ENCODE data around the gene SLC37A1.

DNA sequence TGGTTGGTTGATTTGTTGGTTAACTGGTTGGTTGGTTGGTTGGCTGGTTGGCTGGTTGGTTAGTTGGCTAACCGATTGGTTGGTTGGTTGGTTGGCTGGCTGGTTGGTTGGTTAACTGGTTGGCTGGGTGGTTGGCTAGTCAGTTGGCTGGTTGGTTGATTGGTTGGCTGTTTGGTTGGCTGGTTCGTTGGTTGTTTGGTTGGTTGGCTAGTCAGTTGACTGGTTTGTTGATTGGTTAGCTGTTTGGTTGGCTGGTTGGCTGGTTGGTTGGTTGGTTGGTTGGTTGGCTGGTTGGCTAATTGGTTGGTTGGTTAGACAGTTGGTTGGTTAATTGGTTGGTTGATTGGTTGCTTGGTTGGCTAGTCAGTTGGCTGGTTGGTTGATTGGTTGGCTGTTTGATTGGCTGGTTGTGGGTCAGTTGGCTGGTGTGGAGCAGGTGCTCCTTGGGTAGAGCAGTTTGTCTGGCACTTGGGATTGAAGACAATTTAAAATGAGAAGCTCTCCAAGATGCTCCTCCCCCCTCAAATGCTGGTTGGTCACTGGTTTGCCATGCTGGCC is 24.6 kb upstream of the SLC37A1 start:
- TF ChIP-seq, protein P1, sequence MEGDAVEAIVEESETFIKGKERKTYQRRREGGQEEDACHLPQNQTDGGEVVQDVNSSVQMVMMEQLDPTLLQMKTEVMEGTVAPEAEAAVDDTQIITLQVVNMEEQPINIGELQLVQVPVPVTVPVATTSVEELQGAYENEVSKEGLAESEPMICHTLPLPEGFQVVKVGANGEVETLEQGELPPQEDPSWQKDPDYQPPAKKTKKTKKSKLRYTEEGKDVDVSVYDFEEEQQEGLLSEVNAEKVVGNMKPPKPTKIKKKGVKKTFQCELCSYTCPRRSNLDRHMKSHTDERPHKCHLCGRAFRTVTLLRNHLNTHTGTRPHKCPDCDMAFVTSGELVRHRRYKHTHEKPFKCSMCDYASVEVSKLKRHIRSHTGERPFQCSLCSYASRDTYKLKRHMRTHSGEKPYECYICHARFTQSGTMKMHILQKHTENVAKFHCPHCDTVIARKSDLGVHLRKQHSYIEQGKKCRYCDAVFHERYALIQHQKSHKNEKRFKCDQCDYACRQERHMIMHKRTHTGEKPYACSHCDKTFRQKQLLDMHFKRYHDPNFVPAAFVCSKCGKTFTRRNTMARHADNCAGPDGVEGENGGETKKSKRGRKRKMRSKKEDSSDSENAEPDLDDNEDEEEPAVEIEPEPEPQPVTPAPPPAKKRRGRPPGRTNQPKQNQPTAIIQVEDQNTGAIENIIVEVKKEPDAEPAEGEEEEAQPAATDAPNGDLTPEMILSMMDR (IDR thresholded peaks at IDR 0.05 in 8 of 11, conservative IDR thresholded peaks at IDR 0.05 in 3 of 11), result no peak
- no peak for TF ChIP-seq POLR2AphosphoS5 (IDR thresholded peaks at IDR 0.05)

All from spleen (tissue), 7 donors.